GM21737 (cell line): ENCODE data around the gene GPAT3.
"Not testable (repeated sequence)": the region's sequence is repeated elsewhere in the genome, so short reads cannot be mapped to it uniquely, and the experiment has no call there.

Experiments used
- ATAC-seq: cut with Tn5 transposase; IDR thresholded peaks from one replicate; pipeline ENCODE4 v1.9.1; 2021; ENCODE audit warnings: mild to moderate bottlenecking, moderate library complexity; ENCODE audit not compliant: unreplicated experiment

The GPAT3 gene

DNA sequence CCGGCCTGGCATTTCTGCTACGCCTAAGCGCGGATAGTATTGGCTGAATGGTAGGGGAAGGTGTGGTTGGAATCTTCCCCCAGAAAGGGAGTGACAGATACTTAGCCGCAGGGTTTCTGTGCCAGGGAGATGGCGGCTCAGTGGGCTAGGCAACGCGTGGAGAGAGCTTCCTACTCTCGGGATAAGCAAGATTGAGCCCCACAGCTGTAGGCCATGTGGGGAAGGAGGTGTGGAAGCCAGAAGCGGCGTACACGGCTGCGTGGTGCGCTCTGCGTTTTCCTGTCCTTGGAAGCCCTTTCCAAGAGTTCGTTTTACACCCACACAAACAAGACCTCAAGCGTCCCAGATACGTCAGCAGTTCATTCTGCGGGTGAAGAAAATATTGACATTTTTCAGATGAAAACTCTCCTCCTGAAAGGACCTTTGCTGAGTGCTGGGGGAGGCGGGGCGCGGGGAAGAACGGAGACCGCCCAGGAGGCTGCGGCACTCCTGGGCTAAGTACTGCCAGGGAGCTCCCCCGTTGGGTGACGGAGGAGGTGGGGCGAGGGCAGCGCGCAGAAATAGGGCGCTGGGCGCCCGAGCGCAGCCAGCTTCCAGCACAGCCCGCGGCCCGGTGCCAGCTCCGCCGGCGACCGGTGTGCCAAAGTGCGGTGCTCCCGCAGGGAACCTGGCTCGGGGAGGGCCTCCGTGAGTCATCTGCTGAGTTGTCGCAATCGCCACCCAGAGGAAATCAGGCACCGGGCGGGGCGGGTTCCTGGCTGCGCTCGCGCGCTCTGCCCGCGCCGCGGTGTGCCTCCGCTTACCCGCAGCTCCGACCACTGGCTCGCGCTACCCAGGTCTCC is at the start of gene GPAT3:
TSS of gene GPAT3 (plus strand) at position 589 of the 842 bp plus-strand sequence. CDS start 515 bp downstream, outside the sequence.
- peak; percentile 65 for ATAC-seq

DNA sequence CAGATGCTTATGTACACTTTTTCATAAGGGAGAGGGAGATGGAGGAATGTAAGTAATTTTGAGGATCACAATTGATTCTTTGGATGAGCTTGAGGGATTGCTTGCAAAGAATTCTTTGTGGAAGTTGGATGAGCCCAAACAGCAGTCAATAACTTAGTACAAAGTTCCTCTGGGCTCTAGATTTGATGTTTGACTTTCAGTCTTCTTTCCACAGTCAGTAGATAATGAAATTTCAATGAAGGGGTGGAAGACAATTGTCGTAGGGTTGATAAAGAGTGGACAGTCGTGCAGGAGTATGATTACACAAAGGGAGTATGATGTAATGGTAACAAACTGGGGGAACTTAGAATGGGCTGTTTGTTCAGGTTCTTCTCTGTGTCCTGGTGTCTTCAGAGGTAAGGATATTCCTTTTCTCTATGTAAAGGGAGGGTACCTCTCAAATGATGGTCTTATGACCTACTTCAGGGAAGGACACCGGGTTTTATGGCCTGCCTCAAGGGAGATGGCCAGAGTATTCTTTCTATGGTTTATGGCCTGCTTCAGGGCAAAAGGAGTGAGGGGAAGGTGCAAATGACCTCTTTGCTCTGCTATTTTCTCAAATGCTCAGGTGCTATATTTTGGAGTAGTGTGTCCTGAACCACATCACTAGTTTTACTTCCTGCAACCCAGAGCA is 49.3 kb upstream of the GPAT3 start:
- ATAC-seq: no peak

DNA sequence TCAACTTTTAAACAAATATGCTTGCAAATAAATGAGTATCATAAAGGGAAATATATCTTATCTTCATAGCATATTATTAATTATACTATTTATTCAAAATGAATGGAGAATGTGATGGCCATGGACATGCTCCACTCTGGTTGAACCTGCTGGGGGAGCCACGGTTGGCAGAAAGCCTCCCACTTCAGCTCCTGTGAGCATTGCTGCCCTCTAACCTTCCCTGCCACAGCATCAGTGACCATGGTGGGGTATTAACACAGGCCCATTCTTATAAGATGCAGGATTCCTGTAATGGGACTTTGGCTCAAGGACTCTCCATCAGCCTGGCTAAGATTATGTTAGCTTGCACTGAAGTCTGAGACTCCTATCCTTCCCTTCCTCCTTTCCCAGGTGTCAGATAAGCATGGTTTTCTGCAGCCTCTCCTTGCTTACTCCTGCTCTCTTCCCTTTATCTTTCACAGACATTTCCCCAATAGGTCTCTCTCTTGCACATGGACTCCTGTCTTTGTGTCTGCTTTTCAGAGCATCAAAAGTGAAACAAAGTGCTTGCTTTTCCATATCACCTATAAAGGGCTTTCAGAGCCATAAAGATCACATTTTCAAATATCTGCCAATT is 46.1 kb upstream of the GPAT3 start:
- no peak for ATAC-seq

DNA sequence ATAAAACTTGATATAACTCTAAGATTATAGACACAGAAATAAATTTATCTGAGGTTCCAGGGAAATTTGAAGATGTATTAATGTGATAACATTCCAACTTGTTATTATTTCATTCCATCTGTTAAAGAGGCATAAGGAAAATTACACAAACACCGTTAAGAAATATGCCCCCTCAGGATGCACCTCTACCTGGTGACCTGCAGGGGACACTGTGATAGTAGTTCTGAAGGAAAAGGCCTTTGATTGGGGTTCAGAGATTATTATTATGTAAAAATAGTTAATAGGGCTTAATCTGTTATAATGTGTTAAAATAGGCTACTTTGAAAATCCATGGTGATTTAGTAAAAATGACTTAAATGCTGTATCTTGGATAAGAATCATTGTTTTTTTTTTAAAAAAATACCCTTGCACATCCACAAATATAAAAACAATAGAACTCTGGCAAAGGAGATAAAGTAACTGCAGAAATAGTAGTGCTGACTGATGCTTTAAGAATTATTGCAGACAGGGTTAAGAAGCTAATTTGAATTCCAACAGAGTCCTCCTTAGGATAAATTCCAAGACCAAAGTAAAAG is 44.9 kb upstream of the GPAT3 start:
- ATAC-seq: no peak

DNA sequence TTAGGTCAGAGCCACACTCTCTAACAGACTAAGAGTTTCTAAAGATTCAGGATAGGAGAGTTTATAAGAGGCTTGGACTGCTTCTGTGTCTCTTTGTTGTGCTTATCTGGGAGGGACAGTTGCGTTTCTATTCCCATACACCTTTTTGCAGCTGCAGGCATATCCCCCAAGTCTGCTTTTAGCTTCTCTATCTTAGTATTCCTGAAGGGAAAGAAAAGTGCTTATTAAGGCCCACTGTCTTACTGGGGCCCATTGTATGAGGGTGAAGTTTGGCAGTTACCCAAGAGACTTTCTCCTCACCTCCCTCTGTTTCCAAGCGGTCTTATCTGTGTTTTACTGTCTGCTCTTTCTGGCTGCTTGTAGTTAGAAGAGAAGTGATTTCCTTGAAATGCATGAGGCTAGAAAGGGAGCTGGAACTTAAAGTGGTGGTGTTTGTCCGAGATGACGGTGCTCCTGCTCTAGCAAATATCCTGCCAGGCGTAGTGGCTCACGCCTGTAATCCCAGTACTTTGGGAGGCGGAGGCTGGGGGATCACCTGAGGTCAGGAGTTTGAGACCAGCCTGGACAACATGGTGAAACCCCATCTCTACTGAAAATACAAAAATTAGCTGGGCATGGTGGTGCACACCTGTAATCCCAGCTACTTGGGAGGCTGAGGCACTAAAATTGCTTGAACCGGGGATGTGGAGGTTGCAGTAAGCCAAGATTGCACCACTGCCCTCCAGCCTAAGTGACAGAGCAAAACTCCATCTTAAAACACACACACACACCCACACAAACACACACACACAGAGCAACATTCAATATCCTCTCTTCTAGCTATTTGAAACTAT is 39.6 kb upstream of the GPAT3 start:
- not testable (repeated sequence) for ATAC-seq

DNA sequence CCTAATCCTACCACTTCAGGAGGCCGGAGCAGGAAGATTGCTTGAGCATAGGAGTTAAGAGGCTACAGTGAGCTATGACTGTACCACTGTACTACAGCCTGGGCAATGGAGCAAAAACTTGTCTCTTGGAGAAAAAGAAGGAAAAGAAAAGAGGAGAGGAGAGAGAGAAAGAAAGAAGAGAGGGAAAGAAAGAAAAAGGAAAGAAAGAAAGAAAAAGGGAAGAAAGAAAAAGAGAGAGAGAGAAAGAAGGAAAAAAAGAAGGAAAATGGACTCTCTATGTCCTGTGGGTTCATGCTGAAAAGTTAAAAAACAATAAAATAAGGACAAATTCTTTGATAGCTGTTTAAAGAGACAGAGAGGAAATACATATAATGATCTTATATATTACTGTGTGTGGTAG is 37.7 kb upstream of the GPAT3 start:
- ATAC-seq: no peak

DNA sequence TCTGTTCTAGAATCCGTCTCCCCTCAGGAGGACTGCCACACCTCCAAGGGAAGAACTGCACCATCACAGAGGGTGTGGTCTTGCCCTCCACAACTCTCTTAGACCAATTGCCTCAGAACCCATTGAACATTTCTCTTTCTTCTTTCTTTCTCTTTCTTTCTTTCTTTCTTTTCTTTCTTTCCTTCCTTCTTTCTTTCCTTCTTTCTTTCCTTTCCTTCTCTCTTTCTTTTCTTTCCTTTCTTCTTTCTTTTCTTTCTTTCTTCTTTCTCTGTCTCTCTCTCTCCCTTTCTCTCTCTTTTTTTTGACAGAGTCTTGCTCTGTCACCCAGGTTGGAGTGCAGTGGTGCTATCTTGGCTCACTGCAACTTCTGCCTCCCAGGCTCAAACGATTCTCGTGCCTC is 34.2 kb upstream of the GPAT3 start:
- not testable (repeated sequence) for ATAC-seq

DNA sequence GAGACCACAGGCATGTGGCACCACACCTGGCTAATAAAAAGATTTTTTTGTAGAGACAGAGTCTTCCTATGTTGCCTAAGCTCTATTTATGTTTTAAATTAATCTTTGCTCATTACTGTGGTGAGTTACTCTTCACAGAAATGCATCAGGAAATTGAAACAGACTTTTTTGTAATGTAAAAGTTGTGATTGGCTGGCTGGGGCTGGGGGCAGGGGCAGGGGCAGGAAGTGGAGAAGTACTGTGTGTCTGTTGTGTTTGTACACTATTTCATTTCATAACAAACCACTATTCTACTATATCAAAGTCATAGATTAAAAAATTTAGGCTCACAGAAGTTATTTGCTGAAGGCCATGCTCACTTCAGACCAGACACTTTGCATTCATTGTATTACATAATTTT is 31.9 kb upstream of the GPAT3 start:
- ATAC-seq: no peak

DNA sequence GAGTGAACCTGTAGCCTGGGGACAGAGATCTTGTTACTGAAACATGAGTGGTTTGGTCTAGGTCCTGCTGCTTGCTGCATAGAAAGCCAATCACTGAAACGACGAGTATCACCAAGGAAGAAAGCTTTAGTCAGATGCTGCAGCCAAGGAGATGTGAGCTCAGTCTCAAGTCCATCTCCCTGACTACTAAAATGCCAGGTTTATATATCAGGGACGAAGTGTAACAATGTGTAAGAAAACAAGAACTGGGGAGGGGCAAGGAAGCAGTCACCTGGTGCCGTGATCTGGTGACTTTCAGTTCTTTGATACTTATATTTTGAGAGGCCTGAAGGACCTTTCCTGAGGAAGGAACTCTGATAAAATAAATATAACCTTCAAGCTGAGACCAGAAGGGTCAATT is 31.4 kb upstream of the GPAT3 start:
- ATAC-seq: no peak

DNA sequence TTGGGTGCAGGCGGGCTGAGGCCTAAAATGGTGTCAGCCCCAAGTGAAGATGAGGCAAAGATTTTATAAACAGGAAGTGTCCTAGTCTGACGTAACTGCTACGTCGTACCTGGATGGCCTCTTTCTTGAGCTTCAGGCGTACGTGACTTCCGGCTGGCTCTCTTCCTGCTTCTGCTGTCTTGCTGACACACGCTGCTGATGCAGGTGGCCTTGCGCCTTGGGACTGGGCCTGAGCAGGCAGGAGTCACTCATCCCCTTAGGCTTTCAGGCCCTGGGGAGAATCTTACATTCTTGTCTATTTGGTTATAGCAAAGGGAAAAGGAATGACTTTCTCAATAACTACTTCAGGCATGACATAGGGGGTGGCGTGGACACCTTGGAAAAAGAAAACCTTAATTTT is 30.9 kb upstream of the GPAT3 start:
- ATAC-seq: no peak

DNA sequence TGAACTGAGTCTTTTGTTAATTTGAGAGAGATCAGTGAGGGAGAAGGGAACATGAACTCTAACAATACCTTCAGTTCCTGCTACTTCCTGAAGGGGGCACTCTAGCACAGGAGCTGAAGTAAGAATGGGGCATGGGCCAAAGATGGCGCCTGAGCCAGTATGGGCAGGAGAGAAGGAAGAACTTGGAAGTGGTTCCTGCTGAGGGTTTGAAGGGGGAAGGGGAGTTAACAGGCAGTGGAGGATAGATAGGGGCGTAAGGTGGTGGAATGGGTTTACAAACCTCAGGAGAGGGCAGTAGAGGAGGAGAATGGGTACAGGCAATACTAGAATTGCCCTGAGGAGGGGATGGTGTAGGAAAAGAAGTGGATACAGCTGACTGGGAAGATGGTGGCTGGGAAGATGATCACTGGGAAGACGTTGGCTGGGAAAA is 26.7 kb upstream of the GPAT3 start:
- ATAC-seq: not testable (repeated sequence)

DNA sequence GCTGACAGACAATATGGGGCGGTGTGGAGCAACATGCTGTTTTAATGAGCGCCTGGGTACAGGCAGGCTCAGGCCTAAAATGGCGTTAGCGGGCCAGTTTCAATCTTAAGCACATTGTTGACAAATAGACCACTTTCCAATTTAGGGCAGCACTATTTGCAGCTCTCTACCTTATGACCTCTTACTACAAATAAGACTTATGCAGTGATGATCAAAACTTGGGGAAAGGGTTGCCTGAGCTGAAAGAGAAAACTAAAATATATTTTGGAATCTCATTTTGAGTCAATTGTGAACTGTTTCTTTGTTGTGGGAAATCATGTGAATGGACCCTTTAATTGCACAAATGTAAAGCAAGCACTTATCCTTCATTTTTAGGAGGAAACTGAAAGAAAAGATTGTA is 25.5 kb upstream of the GPAT3 start:
- ATAC-seq: no peak

DNA sequence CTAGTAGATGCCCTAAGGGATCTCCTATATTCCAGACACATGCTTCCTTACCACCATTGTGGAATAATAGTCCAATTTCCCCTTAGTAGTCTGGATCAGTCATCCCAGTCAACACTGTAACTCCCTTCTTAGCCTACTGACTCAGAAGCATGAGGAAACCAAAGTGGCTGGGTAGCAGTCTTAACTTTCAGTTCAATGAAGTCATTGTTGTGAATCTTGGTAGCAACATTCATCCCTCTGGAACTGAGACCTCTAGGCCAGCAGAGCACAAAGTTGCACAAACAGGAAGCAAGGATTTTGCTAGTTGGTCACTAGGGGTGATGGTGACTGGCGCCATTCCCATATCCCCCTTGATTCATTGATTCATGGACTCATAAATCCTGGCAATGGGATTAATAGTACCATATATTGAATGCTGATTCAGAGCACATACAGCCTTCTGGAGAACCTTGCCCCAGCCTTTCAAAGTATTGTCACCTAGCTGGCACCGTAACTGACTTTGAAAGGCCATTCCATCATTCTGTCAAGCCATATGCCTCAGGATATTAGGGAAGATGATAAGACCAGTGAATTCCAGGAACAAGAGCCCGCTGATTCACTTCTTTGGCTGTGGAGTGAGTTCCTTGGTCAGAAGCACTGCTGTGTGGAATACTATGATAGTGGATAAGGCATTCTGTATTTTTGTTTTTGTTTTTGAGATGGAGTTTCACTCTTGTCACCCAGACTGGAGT is 19.7 kb upstream of the GPAT3 start:
- no peak for ATAC-seq

DNA sequence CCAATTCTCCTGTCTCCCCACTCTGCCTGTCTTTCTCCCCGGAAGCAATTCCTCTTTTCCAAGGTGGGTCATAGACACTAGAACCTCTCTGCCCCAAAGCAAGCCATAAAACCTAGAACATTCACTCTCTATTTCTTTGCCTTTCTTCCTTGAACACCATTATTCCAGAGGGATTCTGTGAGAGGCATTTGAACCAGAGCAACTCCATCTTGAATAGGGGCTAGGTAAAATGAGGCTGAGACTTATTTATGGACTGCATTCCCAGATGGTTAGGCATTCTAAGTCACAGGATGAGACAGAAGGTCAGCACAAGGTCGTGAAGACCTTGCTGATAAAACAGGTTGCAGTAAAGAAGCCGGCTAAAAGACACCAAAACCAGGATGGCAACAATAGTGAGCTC is 13.7 kb upstream of the GPAT3 start:
- ATAC-seq: no peak

DNA sequence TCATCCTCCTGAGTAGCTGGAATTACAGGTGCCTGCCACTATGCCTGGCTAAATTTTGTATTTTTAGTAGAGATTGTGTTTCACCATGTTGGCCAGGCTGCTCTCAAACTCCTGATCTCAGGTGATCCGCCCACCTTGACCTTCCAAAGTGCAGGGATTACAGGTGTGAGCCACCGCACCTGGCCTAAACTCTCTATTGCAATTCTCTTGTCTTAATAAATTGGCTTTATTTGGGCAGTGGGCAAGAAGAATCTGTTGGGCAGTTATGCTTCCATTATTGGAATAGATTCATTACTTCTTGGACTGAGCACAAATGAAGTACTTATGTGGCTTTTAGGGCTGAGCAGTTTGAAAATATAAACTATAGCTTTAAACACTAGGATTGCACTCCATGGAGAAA is 8.2 kb upstream of the GPAT3 start:
- no peak for ATAC-seq

DNA sequence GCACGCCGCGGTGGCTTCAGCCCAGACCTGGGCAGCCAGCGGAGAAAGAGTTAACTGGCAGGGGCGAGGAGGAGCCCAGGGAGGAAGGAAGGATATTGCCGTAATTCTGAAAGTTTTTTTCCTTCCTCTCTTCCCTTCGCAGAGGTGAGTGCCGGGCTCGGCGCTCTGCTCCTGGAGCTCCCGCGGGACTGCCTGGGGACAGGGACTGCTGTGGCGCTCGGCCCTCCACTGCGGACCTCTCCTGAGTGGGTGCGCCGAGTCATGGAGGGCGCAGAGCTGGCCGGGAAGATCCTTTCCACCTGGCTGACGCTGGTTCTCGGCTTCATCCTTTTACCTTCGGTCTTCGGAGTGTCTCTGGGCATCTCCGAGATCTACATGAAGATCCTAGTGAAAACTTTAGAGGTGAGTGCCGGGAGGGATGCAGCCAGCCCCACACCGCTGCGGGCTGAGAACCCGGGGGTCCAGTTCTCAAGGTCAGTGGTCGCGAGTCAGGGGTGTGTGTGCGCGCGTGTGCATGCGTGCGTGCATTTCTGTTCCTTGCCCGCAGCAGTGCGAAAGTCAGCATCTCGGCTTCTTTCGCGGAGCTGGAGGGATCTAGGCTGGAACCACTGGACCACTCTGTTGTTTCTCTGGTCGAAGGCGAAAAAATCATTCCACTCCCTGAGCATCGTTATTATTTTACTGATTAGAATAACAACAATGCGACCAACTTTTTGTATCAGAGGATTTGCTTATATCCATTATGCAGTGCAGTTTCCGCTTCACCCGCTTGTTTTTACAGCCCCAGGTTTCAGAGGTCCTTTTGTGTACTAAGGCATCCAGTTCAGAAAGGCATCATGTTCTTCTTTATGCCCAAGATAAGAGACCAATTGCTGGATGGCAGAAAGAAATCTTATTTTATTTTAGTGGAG is 709 bp downstream of the GPAT3 start:
- peak; percentile 7 for ATAC-seq

DNA sequence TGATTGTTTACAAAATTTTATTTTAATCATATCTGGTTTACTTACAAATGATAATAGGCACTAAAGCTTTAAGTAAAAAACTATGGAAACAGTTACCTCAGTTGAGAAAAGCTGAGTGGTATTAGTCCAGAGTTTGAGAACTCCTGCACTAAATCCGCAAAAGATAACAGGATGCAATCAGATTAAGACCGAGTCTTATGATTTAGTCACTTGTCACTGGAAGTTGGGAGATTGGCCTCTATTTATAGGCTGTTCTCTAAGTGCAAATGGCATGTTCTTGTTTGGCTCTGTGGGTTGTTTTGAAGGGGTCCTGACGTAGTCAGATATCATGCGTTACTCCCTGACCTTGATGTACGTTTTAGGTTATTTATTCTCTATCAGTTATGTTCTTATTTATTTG is 6.3 kb downstream of the GPAT3 start:
- ATAC-seq: no peak

DNA sequence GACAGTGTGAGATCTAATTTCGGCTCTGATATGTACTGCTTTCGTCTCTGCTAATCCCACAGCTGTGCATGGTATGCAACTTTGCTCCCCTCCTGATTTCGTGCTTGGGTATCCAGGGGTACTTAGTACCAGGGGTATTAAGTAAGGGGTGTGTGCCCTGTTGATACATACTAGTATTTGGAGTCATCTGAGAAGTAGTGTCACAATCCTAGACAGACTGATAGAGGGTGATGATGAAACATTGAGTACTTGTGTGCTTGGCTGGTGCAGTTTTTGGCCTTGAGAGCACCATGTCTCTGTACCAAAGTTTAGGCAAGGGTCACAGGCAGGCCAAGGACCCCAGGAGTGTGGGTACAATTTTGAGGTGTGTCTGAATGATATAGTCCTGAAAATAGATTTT is 10.9 kb downstream of the GPAT3 start:
- no peak for ATAC-seq
